ENCODE measurements around the gene C9orf152. TPM values are rescaled to one million over a fixed set of nuclear protein-coding genes. Genes with fewer than 3 reads are reported as not detected.
"Not testable (repeated sequence)": the region's sequence is repeated elsewhere in the genome, so short reads cannot be mapped to it uniquely, and the experiment has no call there.

The C9orf152 gene
- total RNA-seq, 1 donor from 2014 or later, result not detected

- TF ChIP-seq CTCF (conservative IDR thresholded peaks at IDR 0.05; ENCODE audit: low read depth, low read length), result no peak
- H3K4me3 ChIP-seq (ENCODE audit: low read depth, low read length), result no peak overlapping the region
- no peak for DNase-seq (ENCODE audit: low read depth)
These were observed 8.3 kb downstream of the C9orf152 start for GRCh38 chr9:110199643-110200042.

- H3K4me3 ChIP-seq (ENCODE audit: low read depth, low read length), result no peak overlapping the region
- DNase-seq (ENCODE audit: low read depth), result no peak
- no peak for TF ChIP-seq CTCF (conservative IDR thresholded peaks at IDR 0.05; ENCODE audit: low read depth, low read length)
These were observed 9.6 kb downstream of the C9orf152 start for GRCh38 chr9:110198357-110198756.

- H3K4me3 ChIP-seq (ENCODE audit: low read depth, low read length), result no peak overlapping the region
- TF ChIP-seq CTCF (conservative IDR thresholded peaks at IDR 0.05; ENCODE audit: low read depth, low read length), result peak; percentile 18
- DNase-seq (ENCODE audit: low read depth), result no peak
These were observed 10.4 kb downstream of the C9orf152 start for GRCh38 chr9:110197330-110198187.

GRCh38 chr9:110196084-110196499, 11.9 kb downstream of the C9orf152 start:
- not testable (repeated sequence) for DNase-seq (ENCODE audit: low read depth); H3K4me3 ChIP-seq (ENCODE audit: low read depth, low read length)

- TF ChIP-seq CTCF (conservative IDR thresholded peaks at IDR 0.05; ENCODE audit: low read depth, low read length), result no peak
- peak; percentile 20 for DNase-seq (ENCODE audit: low read depth)
- H3K4me3 ChIP-seq (ENCODE audit: low read depth, low read length), result no peak overlapping the region
These were observed 15.3 kb downstream of the C9orf152 start for GRCh38 chr9:110192531-110193261.

GRCh38 chr9:110191615-110192014, 16.3 kb downstream of the C9orf152 start:
- no peak overlapping the region for H3K4me3 ChIP-seq (ENCODE audit: low read depth, low read length)
- no peak for TF ChIP-seq CTCF (conservative IDR thresholded peaks at IDR 0.05; ENCODE audit: low read depth, low read length)
- DNase-seq (ENCODE audit: low read depth), result no peak

- H3K4me3 ChIP-seq (ENCODE audit: low read depth, low read length), result no peak overlapping the region
- DNase-seq (ENCODE audit: low read depth), result no peak
- TF ChIP-seq CTCF (conservative IDR thresholded peaks at IDR 0.05; ENCODE audit: low read depth, low read length), result no peak
These were observed 18.2 kb downstream of the C9orf152 start for GRCh38 chr9:110189559-110190320.

Data from epithelial cell of proximal tubule (primary cell).